Measurements from ENCODE around the gene DNAH8.

Gene DNAH8

GRCh38 chr6:38929560-38929959 lies 214.4 kb downstream of the DNAH8 start:
- in situ Hi-C loops (cut with MboI; ENCODE audit: low pct_unique_long_range_greater_than_20kb, low sequenced_read_pairs), result no loop called here
- DNase-seq, result no peak

DNA sequence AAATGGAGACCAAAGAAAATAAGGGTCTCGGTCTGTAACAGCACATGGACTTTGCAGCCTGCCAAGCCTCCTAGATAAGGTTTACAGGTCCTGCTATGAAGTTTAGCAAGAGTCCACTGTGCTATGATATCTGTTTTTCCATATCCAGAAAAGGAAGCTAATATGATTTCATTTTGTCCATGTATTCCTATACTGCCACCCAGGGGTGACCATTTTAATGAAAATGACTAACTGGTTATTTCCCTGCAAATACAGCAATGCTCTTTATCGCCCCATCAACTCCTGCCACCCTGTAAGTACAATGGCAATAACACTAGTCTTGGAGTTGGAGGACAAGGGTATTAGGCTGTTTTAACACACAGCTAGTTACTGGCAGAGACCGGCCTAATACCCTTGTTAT lies 218.3 kb downstream of the DNAH8 start:
- peak; percentile 26 for DNase-seq

GRCh38 chr6:38935051-38935450 lies 219.9 kb downstream of the DNAH8 start:
- in situ Hi-C loops (cut with MboI; ENCODE audit: low pct_unique_long_range_greater_than_20kb, low sequenced_read_pairs), result no loop called here
- no peak for DNase-seq

More for the DNA sequence above, 218.3 kb downstream of the DNAH8 start:
- in situ Hi-C loops (cut with MboI; ENCODE audit: low pct_unique_long_range_greater_than_20kb, low sequenced_read_pairs), result no loop called here

- in situ Hi-C loops (cut with MboI; ENCODE audit: low pct_unique_long_range_greater_than_20kb, low sequenced_read_pairs), result no loop called here
- DNase-seq, result no peak
Measured at GRCh38 chr6:38937839-38938613, 222.9 kb downstream of the DNAH8 start.

GRCh38 chr6:38938741-38939140 lies 223.6 kb downstream of the DNAH8 start:
- in situ Hi-C loops (cut with MboI; ENCODE audit: low pct_unique_long_range_greater_than_20kb, low sequenced_read_pairs), result no loop called here
- no peak for DNase-seq

DNA sequence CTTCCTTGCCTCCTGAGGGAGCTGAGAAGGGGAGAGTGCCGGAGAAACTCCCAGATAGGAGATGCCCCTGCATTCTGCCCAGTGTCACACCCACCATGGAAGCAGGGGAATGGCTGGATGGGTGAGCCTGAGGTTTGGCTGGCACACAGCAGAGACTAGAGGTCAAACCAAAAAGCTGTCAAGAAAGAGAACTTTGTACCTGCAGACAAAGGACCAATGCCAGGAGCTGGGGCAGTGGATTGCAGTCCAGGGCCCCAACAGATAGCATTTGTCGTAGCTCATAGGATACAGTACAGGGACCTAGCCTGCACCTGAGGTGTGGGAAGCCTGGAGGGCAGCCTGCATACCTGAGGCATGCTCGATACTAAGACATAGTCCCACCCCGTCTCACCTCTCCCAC lies 227.3 kb downstream of the DNAH8 start:
- in situ Hi-C loops (cut with MboI; ENCODE audit: low pct_unique_long_range_greater_than_20kb, low sequenced_read_pairs), result no loop called here
- no peak for DNase-seq

DNA sequence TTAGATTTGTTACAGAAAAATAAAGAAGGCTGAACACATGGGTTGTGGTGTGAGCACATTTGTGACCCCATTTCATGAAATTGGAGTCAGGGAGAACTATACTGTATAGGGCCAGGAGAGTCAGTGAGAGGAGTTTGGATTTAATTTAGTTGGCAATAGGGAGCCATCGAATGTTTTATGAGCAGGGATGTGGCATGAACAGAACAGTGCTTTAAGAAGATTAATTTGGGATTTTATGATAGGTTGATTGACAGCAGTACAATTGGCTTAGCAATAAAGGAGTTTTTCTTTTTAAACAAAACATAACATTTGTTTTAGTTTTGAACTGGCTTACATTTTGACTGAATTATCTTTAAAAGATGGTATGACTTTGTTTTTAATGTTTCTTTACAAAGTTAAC lies 227.9 kb downstream of the DNAH8 start:
- in situ Hi-C loops (cut with MboI; ENCODE audit: low pct_unique_long_range_greater_than_20kb, low sequenced_read_pairs), result no loop called here
- DNase-seq, result no peak

DNA sequence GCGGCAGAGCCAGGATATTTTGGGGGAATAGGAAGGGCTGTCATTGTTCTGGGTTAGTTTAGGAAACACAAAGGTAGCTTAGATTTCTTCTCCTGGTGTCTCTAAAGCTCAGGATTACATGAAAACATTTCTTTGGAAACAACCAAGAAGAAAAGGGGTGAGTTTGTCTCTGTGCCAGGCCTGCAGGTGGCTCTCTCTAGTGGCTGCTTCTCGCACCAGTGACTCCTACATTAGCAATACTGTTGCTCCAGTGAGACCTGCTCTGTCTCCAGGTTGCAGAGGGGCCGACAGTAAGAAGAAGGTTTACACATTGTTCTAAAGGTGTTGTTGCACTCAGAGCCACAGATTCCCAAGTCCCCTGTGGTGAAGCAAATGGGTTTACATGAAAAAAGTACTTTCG lies 228.9 kb downstream of the DNAH8 start:
- DNase-seq, result no peak
- in situ Hi-C loops (cut with MboI; ENCODE audit: low pct_unique_long_range_greater_than_20kb, low sequenced_read_pairs), result no loop called here

- in situ Hi-C loops (cut with MboI; ENCODE audit: low pct_unique_long_range_greater_than_20kb, low sequenced_read_pairs), result no loop called here
- no peak for DNase-seq
Measured at GRCh38 chr6:38944655-38945279, 229.7 kb downstream of the DNAH8 start.

DNA sequence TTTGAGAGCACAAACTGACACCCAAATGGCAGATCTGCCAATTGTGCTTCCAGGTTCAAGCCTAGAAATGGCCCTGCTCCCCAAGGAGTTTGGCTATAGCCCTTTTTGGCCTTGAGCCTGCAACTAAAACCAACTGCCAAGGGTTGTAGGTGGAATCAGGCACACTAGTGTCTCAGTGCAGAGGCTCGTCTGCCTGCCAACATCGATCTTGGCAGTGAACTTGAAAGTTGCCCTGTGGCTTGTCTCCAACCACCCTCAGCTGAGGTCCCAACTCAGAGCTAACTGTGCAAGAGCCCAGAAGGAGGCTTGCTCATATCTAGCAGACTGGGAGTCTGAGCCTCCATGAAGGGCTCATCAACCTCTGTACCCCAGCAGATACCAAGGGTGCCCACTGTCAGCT lies 240.8 kb downstream of the DNAH8 start:
- DNase-seq, result no peak
- in situ Hi-C loops (cut with MboI; ENCODE audit: low pct_unique_long_range_greater_than_20kb, low sequenced_read_pairs), result no loop called here

- in situ Hi-C loops (cut with MboI; ENCODE audit: low pct_unique_long_range_greater_than_20kb, low sequenced_read_pairs), result no loop called here
Measured at GRCh38 chr6:38957426-38957825, 242.3 kb downstream of the DNAH8 start.

DNA sequence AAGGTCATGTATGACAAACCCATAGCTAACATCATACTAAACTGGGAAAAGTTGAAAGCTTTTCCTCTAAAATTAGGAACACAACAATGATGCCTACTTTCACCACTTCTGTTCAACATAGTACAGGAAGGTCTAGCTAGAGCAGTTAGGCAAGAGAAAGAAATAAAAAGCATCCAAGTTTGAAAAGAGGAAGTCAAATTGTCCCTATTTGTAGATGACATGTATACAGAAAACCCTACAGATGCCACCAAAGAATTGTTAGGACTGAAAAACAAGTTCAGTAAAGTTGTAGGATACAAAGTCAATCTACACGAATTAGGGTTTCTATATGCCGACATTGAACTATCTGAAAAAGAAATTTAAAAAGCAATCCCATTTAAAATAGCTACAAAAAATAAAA lies 244.0 kb downstream of the DNAH8 start:
- in situ Hi-C loops (cut with MboI; ENCODE audit: low pct_unique_long_range_greater_than_20kb, low sequenced_read_pairs), result no loop called here
- DNase-seq, result no peak

More at GRCh38 chr6:38957426-38957825, 242.3 kb downstream of the DNAH8 start:
- no peak for DNase-seq

- no peak for DNase-seq
- in situ Hi-C loops (cut with MboI; ENCODE audit: low pct_unique_long_range_greater_than_20kb, low sequenced_read_pairs), result no loop called here
Measured at GRCh38 chr6:38968702-38969149, 253.6 kb downstream of the DNAH8 start.

- in situ Hi-C loops (cut with MboI; ENCODE audit: low pct_unique_long_range_greater_than_20kb, low sequenced_read_pairs), result no loop called here
- DNase-seq, result peak; percentile 57
Measured at GRCh38 chr6:38973178-38974057, 258.3 kb downstream of the DNAH8 start.

DNA sequence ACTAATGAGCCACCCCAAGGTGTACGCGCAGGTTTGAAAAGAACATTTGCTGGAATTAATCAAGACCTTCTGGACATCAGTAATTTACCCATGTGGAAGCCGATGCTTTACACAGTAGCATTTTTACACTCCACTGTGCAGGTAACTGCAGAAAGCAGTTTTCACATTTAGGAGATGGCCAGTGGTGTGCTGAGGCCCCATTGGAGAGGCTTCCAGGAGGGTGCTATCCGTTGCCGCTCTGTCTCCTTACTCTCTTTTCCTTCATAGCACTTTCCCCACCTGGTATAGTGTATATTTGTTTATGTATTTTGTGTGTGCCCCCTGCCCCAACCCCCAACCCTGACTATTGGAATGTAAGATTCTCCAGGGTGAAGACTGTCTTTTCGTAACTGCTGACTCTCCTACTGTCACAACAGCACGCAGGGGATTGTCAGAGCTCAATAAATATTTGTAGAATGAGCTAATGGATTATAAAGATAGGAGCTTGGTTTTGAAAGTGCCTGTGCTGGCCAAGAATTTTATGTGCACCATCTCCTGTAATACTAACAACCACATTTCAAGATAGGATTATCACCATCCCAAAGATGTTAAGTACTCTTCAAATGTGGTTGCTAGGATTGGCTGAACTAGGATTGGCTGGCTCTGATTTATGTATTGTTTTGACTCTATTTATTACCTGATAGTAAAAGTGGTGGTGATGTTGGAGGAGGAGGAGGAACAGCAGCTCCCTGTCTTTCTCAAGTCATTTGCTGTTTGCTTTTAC lies 259.5 kb downstream of the DNAH8 start:
- DNase-seq, result no peak
- in situ Hi-C loops (cut with MboI; ENCODE audit: low pct_unique_long_range_greater_than_20kb, low sequenced_read_pairs), result loop anchor here (25.0 kb wide), 1 partner anchor 338 kb away; the partner anchor contains the start of genes KCNK16 and KCNK17

GRCh38 chr6:38975621-38976049 lies 260.5 kb downstream of the DNAH8 start:
- DNase-seq, result no peak
- in situ Hi-C loops (cut with MboI; ENCODE audit: low pct_unique_long_range_greater_than_20kb, low sequenced_read_pairs), result loop anchor here (25.0 kb wide), 1 partner anchor 337 kb away; the partner anchor contains the start of genes KCNK16 and KCNK17

- no peak for DNase-seq
- in situ Hi-C loops (cut with MboI; ENCODE audit: low pct_unique_long_range_greater_than_20kb, low sequenced_read_pairs), result loop anchor here (25.0 kb wide), 1 partner anchor 336 kb away; the partner anchor contains the start of genes KCNK16 and KCNK17
Measured at GRCh38 chr6:38976051-38976450, 260.9 kb downstream of the DNAH8 start.

- DNase-seq, result no peak
- in situ Hi-C loops (cut with MboI; ENCODE audit: low pct_unique_long_range_greater_than_20kb, low sequenced_read_pairs), result loop anchor here (25.0 kb wide), 1 partner anchor 335 kb away; the partner anchor contains the start of genes KCNK16 and KCNK17
Measured at GRCh38 chr6:38976801-38977500, 261.8 kb downstream of the DNAH8 start.
